Common myeloid progenitor, CD34-positive (primary cell): Measurements from ENCODE around the gene SLC23A3.

Source experiments
- CTCF ChIA-PET: fragments of 350-600 bp; sonication (Branson Sonifier 250); formaldehyde crosslinking; loops from one replicate; lab custom pipeline; 2021; ENCODE audit warnings: antibody characterized with exemption; lab: Charles Lee
- POLR2A ChIA-PET: fragments of 350-600 bp; sonication (Branson Sonifier 250); formaldehyde crosslinking; loops from one replicate; lab custom pipeline; 2021; ENCODE audit warnings: antibody characterized with exemption; lab: Charles Lee
- DNase-seq, 3 donors: peaks; one replicate each; pipeline versions ENCODE4 v3.0.0 to v3.0.0-alpha.2; 2013
- H3K27ac ChIP-seq, 2 experiments: 1 replicate in 1 of 2; 2 replicates in 1 of 2; pipeline ENCODE4 v1.7.0; 2013; ENCODE audit warnings: inconsistent platforms in 2 of 2, low read length in 2 of 2, mild to moderate bottlenecking in 2 of 2, low read depth in 1 of 2, moderate library complexity in 1 of 2; ENCODE audit not compliant: severe bottlenecking in 2 of 2, insufficient read depth in 1 of 2, poor library complexity in 1 of 2
- H3K27me3 ChIP-seq, 5 experiments: replicated peaks in 2 of 5; 1 replicate in 3 of 5; 2 replicates in 2 of 5; pipeline versions ENCODE4 v1.6.1 to v1.7.0; 2013; ENCODE audit warnings: low read length in 4 of 5, mild to moderate bottlenecking in 2 of 5, moderate library complexity in 2 of 5, inconsistent platforms in 1 of 5; ENCODE audit not compliant: insufficient read depth in 5 of 5, control insufficient read depth in 4 of 5
- H3K36me3 ChIP-seq, 4 experiments: 1 replicate in 2 of 4; 2 replicates in 2 of 4; pipeline versions ENCODE4 v1.6.1 to v1.7.0; 2013; ENCODE audit warnings: low read length in 3 of 4, control low read depth in 1 of 4, mild to moderate bottlenecking in 1 of 4; ENCODE audit not compliant: control insufficient read depth in 4 of 4, insufficient read depth in 4 of 4
- H3K4me1 ChIP-seq, 4 experiments: 1 replicate in 3 of 4; 2 replicates in 1 of 4; pipeline versions ENCODE4 v1.6.1 to v1.7.1; 2013; ENCODE audit warnings: low read length in 3 of 4, mild to moderate bottlenecking in 3 of 4, control low read depth in 1 of 4, inconsistent platforms in 1 of 4, moderate library complexity in 1 of 4; ENCODE audit not compliant: control insufficient read depth in 4 of 4, insufficient read depth in 4 of 4; ENCODE audit errors: control extremely low read depth in 1 of 4
- H3K4me3 ChIP-seq, 7 experiments: 1 replicate in 4 of 7; 2 replicates in 3 of 7; pipeline versions ENCODE4 v1.5.1 to v1.7.0; 2013; ENCODE audit warnings: mild to moderate bottlenecking in 7 of 7, low read length in 6 of 7, moderate library complexity in 6 of 7, inconsistent platforms in 2 of 7, low read depth in 2 of 7, control low read depth in 1 of 7; ENCODE audit not compliant: insufficient read depth in 4 of 7, control insufficient read depth in 1 of 7; ENCODE audit errors: extremely low read depth in 1 of 7
- H3K9me3 ChIP-seq, 5 experiments: 1 replicate in 4 of 5; 2 replicates in 1 of 5; pipeline versions ENCODE4 v1.6.1 to v1.7.1; 2013; ENCODE audit warnings: low read length in 4 of 5, mild to moderate bottlenecking in 2 of 5, inconsistent platforms in 1 of 5, low read depth in 1 of 5, moderate library complexity in 1 of 5; ENCODE audit not compliant: control insufficient read depth in 4 of 5, insufficient read depth in 2 of 5; ENCODE audit errors: control extremely low read depth in 1 of 5
- WGBS: methylation state at CpG from one replicate; pipeline ENCODE4 v1.1.5; 2013; ENCODE audit not compliant: insufficient coverage; 5-methylcytosine and 5-hydroxymethylcytosine counted together

The SLC23A3 gene

GRCh38 chr2:219116776-219117646 is 52.8 kb downstream of the SLC23A3 start:
- ChIA-PET CTCF (interaction anchor here (0.7 to 12.5 kb wide), 15 partner anchors 10 to 113 kb away, joined by 3 to 336 read pairs (median 3); partner anchors contain the start of genes CFAP65 and IHH), POLR2A (no interaction called here)
- WGBS, result 87% methylated on average over 2 of the region's 8 CpGs

GRCh38 chr2:219112651-219113338 is 57.0 kb downstream of the SLC23A3 start:
- 95% methylated on average over 3 of the region's 9 CpGs for WGBS
- DNase-seq, result no peak
- H3K9me3 ChIP-seq, result no peaks in the 10 kb centered on the region
- peaks cover 4 to 16% (median 6%) of the 10 kb centered on the region in 4 experiments for H3K4me1 ChIP-seq
- peaks cover 0 to 1% (median 0%) of the 10 kb centered on the region in 4 experiments for H3K36me3 ChIP-seq
- no peak overlapping the region for H3K4me3 ChIP-seq
- ChIA-PET POLR2A (no interaction called here), CTCF (interaction anchor here (1.0 to 1.5 kb wide), 5 partner anchors 9 to 47 kb away, joined by 3 to 5 read pairs (median 3); no protein-coding TSS in a partner anchor)
- H3K27me3 ChIP-seq, result no peaks in the 10 kb centered on the region
- H3K27ac ChIP-seq, result no peak overlapping the region

More at GRCh38 chr2:219116776-219117646, 52.8 kb downstream of the SLC23A3 start:
- Histone ChIP-seq H3K9me3 (no peaks in the 10 kb centered on the region), H3K36me3 (peaks cover 0 to 1% (median 0%) of the 10 kb centered on the region in 4 experiments), H3K4me1 (no peaks in the 10 kb centered on the region), H3K27ac (no peak overlapping the region), H3K27me3 (no peaks in the 10 kb centered on the region), H3K4me3 (no peak overlapping the region)
- no peak for DNase-seq

- ChIA-PET CTCF (interaction anchor here (0.9 to 2.7 kb wide), 6 partner anchors 10 to 49 kb away, joined by 3 to 11 read pairs (median 4); no protein-coding TSS in a partner anchor), POLR2A (no interaction called here)
- no peaks in the 10 kb centered on the region for H3K27me3 ChIP-seq
- no peak for DNase-seq
- H3K9me3 ChIP-seq, result no peaks in the 10 kb centered on the region
- H3K4me3 ChIP-seq, result no peak overlapping the region
- no peaks in the 10 kb centered on the region for H3K36me3 ChIP-seq
- H3K4me1 ChIP-seq, result peaks cover 4 to 16% (median 6%) of the 10 kb centered on the region in 4 experiments
- WGBS, result 100% methylated on average over 1 of the region's 2 CpGs
- H3K27ac ChIP-seq, result no peak overlapping the region
Measured at GRCh38 chr2:219112062-219112406, 57.8 kb downstream of the SLC23A3 start.
